Kidney (tissue), 14 donors: ENCODE measurements around the gene UNC13C. TPM values are rescaled to one million over a fixed set of nuclear protein-coding genes. Genes with fewer than 3 reads are reported as not detected.

Source experiments
- DNase-seq, 5 donors: peaks; one replicate each; pipeline ENCODE4 v3.0.0-alpha.2; 2013 to 2020
- FAIRE-seq: peaks from 2 replicates; lab custom pipeline; 2012; peaks lifted over from hg19 to GRCh38; lab: Jason Lieb, UNC
- H3K27ac ChIP-seq, 2 donors: one replicate each; pipeline ENCODE4 v1.7.0; 2013; ENCODE audit warnings: low read depth in 2 of 2, low read length in 2 of 2, inconsistent platforms in 1 of 2
- H3K27me3 ChIP-seq: one replicate; pipeline ENCODE4 v1.7.1; 2013; ENCODE audit warnings: low read length, inconsistent platforms; ENCODE audit not compliant: control insufficient read depth, insufficient read depth
- H3K36me3 ChIP-seq, 3 donors: one replicate each; pipeline versions ENCODE4 v1.7.0 to v1.7.1; 2013; ENCODE audit warnings: low read length in 3 of 3, control low read depth in 1 of 3, inconsistent platforms in 1 of 3; ENCODE audit not compliant: insufficient read depth in 3 of 3, control insufficient read depth in 2 of 3
- H3K4me1 ChIP-seq, 3 donors: one replicate each; pipeline versions ENCODE4 v1.7.0 to v1.7.1; 2013; ENCODE audit warnings: low read length in 3 of 3, inconsistent platforms in 1 of 3, low read depth in 1 of 3; ENCODE audit not compliant: control insufficient read depth in 2 of 3, insufficient read depth in 2 of 3
- H3K4me3 ChIP-seq, 3 donors: one replicate each; pipeline versions ENCODE4 v1.7.0 to v1.8.1; 2013; ENCODE audit warnings: low read length in 3 of 3, control low read depth in 1 of 3, inconsistent platforms in 1 of 3
- H3K9ac ChIP-seq, 3 donors: one replicate each; pipeline versions ENCODE4 v1.7.0 to v1.7.1; 2013; ENCODE audit warnings: low read length in 3 of 3, control low read depth in 1 of 3, inconsistent platforms in 1 of 3
- H3K9me3 ChIP-seq, 3 donors: one replicate each; pipeline versions ENCODE4 v1.7.0 to v1.7.1; 2013; ENCODE audit warnings: low read length in 3 of 3, control low read depth in 1 of 3, inconsistent platforms in 1 of 3; ENCODE audit not compliant: control insufficient read depth in 2 of 3, insufficient read depth in 1 of 3
- CTCF ChIP-seq: IDR thresholded peaks from 3 replicates; pipeline ENCODE4 v1.5.1; 2012; ENCODE audit warnings: mild to moderate bottlenecking, moderate library complexity, borderline replicate concordance; ENCODE audit not compliant: insufficient read depth; ENCODE audit errors: extremely low read depth
- intact Hi-C: fragments of 100-400 bp; cut with DNase I; formaldehyde crosslinking; loops from one replicate; pipeline ENCODE4 v1.11.1; 2022
- polyA plus RNA-seq: library from polyadenylated mRNA; stranded (reverse); fragments of 350-450 nt; fragmentation: Illumina TruSeq; extraction: RNeasy Lipid Tissue Mini Kit (QIAGEN cat#74804); gene quantifications from one replicate; pipeline ENCODE4 v1.2.3, GENCODE V29; 2014; ENCODE audit warnings: low read depth, low replicate concordance; ENCODE audit not compliant: insufficient read depth
- total RNA-seq: library from RNA; stranded (reverse); fragmentation: NEBNext Ultra II Directional; extraction: Animal tissue kit (Norgen Biotek cat#: 25700); gene quantifications from one replicate; pipeline ENCODE4 v1.2.1, GENCODE V29; 2021
- donor health status: control.
- donor health status: control.
- donor health status: control.
- donor health status: control.
- donor health status: control.
- donor health status: DM: yes; HTN: yes; CAD: no.
- donor health status: Normal renal cell carcinoma (clear cell type).

The UNC13C gene
- total and polyA plus RNA-seq, 2 donors from 2014 or later, result 0.19 to 0.45 TPM

- Histone ChIP-seq H3K4me3 (no peak overlapping the region), H3K27me3 (no peaks in the 10 kb centered on the region), H3K4me1 (no peaks in the 10 kb centered on the region), H3K9ac (no peak overlapping the region), H3K9me3 (no peaks in the 10 kb centered on the region), H3K27ac (no peak overlapping the region), H3K36me3 (no peaks in the 10 kb centered on the region)
- FAIRE-seq, result no peak
- intact Hi-C loops, result no loop called here
- DNase-seq, result no peak
- no peak for TF ChIP-seq CTCF
Measured at GRCh38 chr15:54481819-54482218, 503.6 kb downstream of the UNC13C start.

- Histone ChIP-seq H3K4me1 (no peaks in the 10 kb centered on the region), H3K27ac (no peak overlapping the region), H3K9ac (no peak overlapping the region), H3K36me3 (no peaks in the 10 kb centered on the region), H3K4me3 (no peak overlapping the region), H3K27me3 (no peaks in the 10 kb centered on the region), H3K9me3 (no peaks in the 10 kb centered on the region)
- no peak for FAIRE-seq
- DNase-seq, result no peak
- intact Hi-C loops, result no loop called here
- no peak for TF ChIP-seq CTCF
Measured at GRCh38 chr15:54482251-54482650, 504.0 kb downstream of the UNC13C start.

- no peak for DNase-seq
Measured at GRCh38 chr15:54500330-54500729, 522.1 kb downstream of the UNC13C start.

More at GRCh38 chr15:54500330-54500729, 522.1 kb downstream of the UNC13C start:
- no peak for TF ChIP-seq CTCF
- Histone ChIP-seq H3K4me3 (no peak overlapping the region), H3K9me3 (no peaks in the 10 kb centered on the region), H3K9ac (no peak overlapping the region), H3K4me1 (no peaks in the 10 kb centered on the region), H3K36me3 (no peaks in the 10 kb centered on the region), H3K27ac (no peak overlapping the region), H3K27me3 (no peaks in the 10 kb centered on the region)
- no peak for FAIRE-seq
- intact Hi-C loops, result no loop called here
